CD8-positive, alpha-beta memory T cell (primary cell): ENCODE results near the gene ANO10. TPM values are rescaled to one million over a fixed set of nuclear protein-coding genes. Genes with fewer than 3 reads are reported as not detected.

ENCODE experiments used
- polyA plus RNA-seq: library from polyadenylated mRNA; unstranded; fragments of 300-500 nt; fragmentation: Illumina TruSeq; gene quantifications from one replicate; pipeline ENCODE4 v1.2.3, GENCODE V29; 2021
- total RNA-seq, 2 experiments: library from RNA; stranded (reverse); gene quantifications; one replicate each; pipeline ENCODE4 v1.2.3, GENCODE V29; 2021

The ANO10 gene
- total and polyA plus RNA-seq, 3 experiments from 2014 or later: 8.1 to 12.3 (median 9.1) TPM

Other genes starting within 250 kb of the ANO10 start
- gene ABHD5, start 68.9 kb upstream of the ANO10 start, total RNA-seq: 10 to 100 TPM; 17.0 to 18.0 TPM
- gene ABHD5, start 68.9 kb upstream of the ANO10 start, polyA plus RNA-seq: 6.8 TPM